Measurements from ENCODE around the gene KATNB1.
"Not testable (repeated sequence)": the region's sequence is repeated elsewhere in the genome, so short reads cannot be mapped to it uniquely, and the experiment has no call there.

The KATNB1 gene

GRCh38 chr16:57739756-57740422, 4.3 kb downstream of the KATNB1 start:
- Histone ChIP-seq H3K4me1 (ENCODE audit: control insufficient read depth, insufficient read depth, low read length) (peaks cover 15% of the 10 kb centered on the region), H3K27me3 (ENCODE audit: control insufficient read depth, insufficient read depth, low read length) (no peaks in the 10 kb centered on the region), H3K4me3 (ENCODE audit: low read length) (no peak overlapping the region), H3K36me3 (ENCODE audit: insufficient read depth, low read length) (peaks cover 3% of the 10 kb centered on the region), H3K9me3 (replicated peaks; ENCODE audit: low read length) (no peaks in the 10 kb centered on the region), H3K4me2 (ENCODE audit: low read length) (no peak overlapping the region), H3K9ac (ENCODE audit: low read depth, low read length) (no peak overlapping the region)

- no peak overlapping the region for H3K4me3 ChIP-seq (ENCODE audit: low read length)
- peaks cover 3% of the 10 kb centered on the region for H3K36me3 ChIP-seq (ENCODE audit: insufficient read depth, low read length)
- H3K4me1 ChIP-seq (ENCODE audit: control insufficient read depth, insufficient read depth, low read length), result peaks cover 15% of the 10 kb centered on the region
- no peak overlapping the region for H3K4me2 ChIP-seq (ENCODE audit: low read length)
- no peaks in the 10 kb centered on the region for H3K27me3 ChIP-seq (ENCODE audit: control insufficient read depth, insufficient read depth, low read length)
- H3K9ac ChIP-seq (ENCODE audit: low read depth, low read length), result no peak overlapping the region
- H3K9me3 ChIP-seq (replicated peaks; ENCODE audit: low read length), result no peaks in the 10 kb centered on the region
These were observed 5.0 kb downstream of the KATNB1 start for GRCh38 chr16:57740423-57741071.

- Histone ChIP-seq H3K4me1 (ENCODE audit: control insufficient read depth, insufficient read depth, low read length) (peaks cover 6% of the 10 kb centered on the region), H3K27me3 (ENCODE audit: control insufficient read depth, insufficient read depth, low read length) (no peaks in the 10 kb centered on the region), H3K9ac (ENCODE audit: low read depth, low read length) (no peak overlapping the region), H3K9me3 (replicated peaks; ENCODE audit: low read length) (no peaks in the 10 kb centered on the region), H3K4me2 (ENCODE audit: low read length) (no peak overlapping the region), H3K4me3 (ENCODE audit: low read length) (no peak overlapping the region), H3K36me3 (ENCODE audit: insufficient read depth, low read length) (peaks cover 3% of the 10 kb centered on the region)
These were observed 6.2 kb downstream of the KATNB1 start for GRCh38 chr16:57741660-57742191.

DNA sequence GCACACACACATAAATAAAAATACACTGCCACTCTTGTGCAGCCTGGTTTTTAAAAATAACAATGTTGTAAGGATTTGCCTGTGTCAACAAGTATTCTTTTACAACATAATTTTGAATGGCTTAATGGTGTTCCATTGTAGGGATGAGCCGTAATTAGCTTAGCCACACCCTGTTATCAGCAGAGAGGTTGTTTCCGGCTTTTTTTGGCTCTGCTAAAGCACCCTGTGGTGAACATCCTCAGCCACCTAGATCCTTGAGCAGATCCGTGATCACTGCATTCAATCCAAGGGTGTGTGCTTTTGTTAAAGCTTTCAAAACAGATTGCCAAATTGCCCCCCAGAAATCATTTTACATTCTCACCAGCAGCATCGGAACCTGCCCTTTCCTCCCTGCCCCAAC, 7.0 kb downstream of the KATNB1 start:
- Histone ChIP-seq H3K4me2 (ENCODE audit: low read length) (no peak overlapping the region), H3K4me3 (ENCODE audit: low read length) (no peak overlapping the region), H3K27me3 (ENCODE audit: control insufficient read depth, insufficient read depth, low read length) (no peaks in the 10 kb centered on the region), H3K9me3 (replicated peaks; ENCODE audit: low read length) (no peaks in the 10 kb centered on the region), H3K9ac (ENCODE audit: low read depth, low read length) (no peak overlapping the region), H3K4me1 (ENCODE audit: control insufficient read depth, insufficient read depth, low read length) (no peaks in the 10 kb centered on the region), H3K36me3 (ENCODE audit: insufficient read depth, low read length) (peaks cover 3% of the 10 kb centered on the region)

GRCh38 chr16:57743458-57743857, 7.9 kb downstream of the KATNB1 start:
- Histone ChIP-seq H3K27me3 (ENCODE audit: control insufficient read depth, insufficient read depth, low read length) (no peaks in the 10 kb centered on the region), H3K9me3 (replicated peaks; ENCODE audit: low read length) (no peaks in the 10 kb centered on the region), H3K4me2 (ENCODE audit: low read length) (no peak overlapping the region), H3K9ac (ENCODE audit: low read depth, low read length) (no peak overlapping the region), H3K4me3 (ENCODE audit: low read length) (no peak overlapping the region), H3K4me1 (ENCODE audit: control insufficient read depth, insufficient read depth, low read length) (no peaks in the 10 kb centered on the region), H3K36me3 (ENCODE audit: insufficient read depth, low read length) (peaks cover 3% of the 10 kb centered on the region)

DNA sequence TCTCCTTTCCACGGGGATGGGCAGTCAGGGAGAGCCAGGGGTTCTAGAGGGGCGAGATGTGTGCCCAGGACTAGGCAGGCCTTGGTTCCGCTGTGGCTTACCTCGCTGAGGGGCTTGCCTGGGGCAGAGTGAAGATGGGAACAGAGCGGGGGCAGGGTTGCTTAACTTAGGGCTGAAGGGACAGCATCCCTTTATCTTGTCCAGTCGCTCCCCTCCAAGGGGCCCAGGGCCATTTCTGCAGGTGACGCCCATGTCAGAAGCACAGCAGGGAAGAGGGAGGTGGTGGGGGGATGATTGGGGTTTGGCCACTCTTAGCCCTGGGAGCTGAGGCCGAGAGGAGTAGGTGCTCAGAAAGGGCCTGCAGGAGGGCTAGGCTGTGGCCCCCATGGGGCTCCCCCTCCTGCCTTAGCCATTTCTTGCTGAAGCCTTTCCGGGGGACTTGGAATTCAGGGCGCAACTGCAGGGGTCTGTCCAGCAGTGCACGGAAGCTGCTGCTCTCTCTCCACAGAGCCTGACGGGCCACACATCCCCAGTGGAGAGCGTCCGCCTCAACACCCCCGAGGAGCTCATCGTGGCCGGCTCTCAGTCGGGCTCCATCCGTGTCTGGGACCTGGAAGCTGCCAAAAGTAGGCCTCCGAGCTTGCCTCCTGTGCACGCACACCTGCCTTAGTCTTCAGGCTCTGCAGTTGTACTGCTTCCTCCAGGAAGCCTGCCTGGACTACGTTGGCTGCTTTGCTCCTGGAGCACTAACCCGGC, 8.5 kb downstream of the KATNB1 start:
- Histone ChIP-seq H3K36me3 (ENCODE audit: insufficient read depth, low read length) (peaks cover 3% of the 10 kb centered on the region), H3K9ac (ENCODE audit: low read depth, low read length) (no peak overlapping the region), H3K9me3 (replicated peaks; ENCODE audit: low read length) (no peaks in the 10 kb centered on the region), H3K4me2 (ENCODE audit: low read length) (no peak overlapping the region), H3K4me3 (ENCODE audit: low read length) (no peak overlapping the region), H3K4me1 (ENCODE audit: control insufficient read depth, insufficient read depth, low read length) (no peaks in the 10 kb centered on the region), H3K27me3 (ENCODE audit: control insufficient read depth, insufficient read depth, low read length) (no peaks in the 10 kb centered on the region)

DNA sequence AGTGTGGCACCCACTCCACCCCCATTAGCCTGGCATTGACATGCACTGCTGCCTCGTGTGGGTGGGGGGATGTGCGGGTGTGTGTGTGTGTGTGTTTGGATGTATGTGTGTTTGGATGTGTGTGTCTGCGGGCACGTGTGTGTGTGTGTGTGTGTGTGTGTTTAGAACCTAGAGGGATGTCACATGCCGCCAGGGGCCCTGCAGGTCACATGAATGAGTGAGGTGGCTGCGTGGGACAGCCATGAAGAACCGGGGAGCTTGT, 9.0 kb downstream of the KATNB1 start:
- H3K9ac ChIP-seq (ENCODE audit: low read depth, low read length), result no peak overlapping the region
- no peaks in the 10 kb centered on the region for H3K4me1 ChIP-seq (ENCODE audit: control insufficient read depth, insufficient read depth, low read length)
- H3K9me3 ChIP-seq (replicated peaks; ENCODE audit: low read length), result no peaks in the 10 kb centered on the region
- no peaks in the 10 kb centered on the region for H3K27me3 ChIP-seq (ENCODE audit: control insufficient read depth, insufficient read depth, low read length)
- H3K4me3 ChIP-seq (ENCODE audit: low read length), result no peak overlapping the region
- no peak overlapping the region for H3K4me2 ChIP-seq (ENCODE audit: low read length)
- H3K36me3 ChIP-seq (ENCODE audit: insufficient read depth, low read length), result peaks cover 3% of the 10 kb centered on the region

GRCh38 chr16:57745768-57746167, 10.2 kb downstream of the KATNB1 start:
- Histone ChIP-seq H3K27me3 (ENCODE audit: control insufficient read depth, insufficient read depth, low read length) (no peaks in the 10 kb centered on the region), H3K36me3 (ENCODE audit: insufficient read depth, low read length) (peaks cover 3% of the 10 kb centered on the region), H3K9ac (ENCODE audit: low read depth, low read length) (no peak overlapping the region), H3K4me2 (ENCODE audit: low read length) (no peak overlapping the region), H3K4me1 (ENCODE audit: control insufficient read depth, insufficient read depth, low read length) (no peaks in the 10 kb centered on the region), H3K9me3 (replicated peaks; ENCODE audit: low read length) (no peaks in the 10 kb centered on the region), H3K4me3 (ENCODE audit: low read length) (no peak overlapping the region)

GRCh38 chr16:57746316-57746715, 10.7 kb downstream of the KATNB1 start:
- H3K36me3 ChIP-seq (ENCODE audit: insufficient read depth, low read length); H3K9ac ChIP-seq (ENCODE audit: low read depth, low read length); H3K4me1 ChIP-seq (ENCODE audit: control insufficient read depth, insufficient read depth, low read length); H3K27me3 ChIP-seq (ENCODE audit: control insufficient read depth, insufficient read depth, low read length); H3K4me3 ChIP-seq (ENCODE audit: low read length); H3K4me2 ChIP-seq (ENCODE audit: low read length); H3K9me3 ChIP-seq (replicated peaks; ENCODE audit: low read length): not testable (repeated sequence)

DNA sequence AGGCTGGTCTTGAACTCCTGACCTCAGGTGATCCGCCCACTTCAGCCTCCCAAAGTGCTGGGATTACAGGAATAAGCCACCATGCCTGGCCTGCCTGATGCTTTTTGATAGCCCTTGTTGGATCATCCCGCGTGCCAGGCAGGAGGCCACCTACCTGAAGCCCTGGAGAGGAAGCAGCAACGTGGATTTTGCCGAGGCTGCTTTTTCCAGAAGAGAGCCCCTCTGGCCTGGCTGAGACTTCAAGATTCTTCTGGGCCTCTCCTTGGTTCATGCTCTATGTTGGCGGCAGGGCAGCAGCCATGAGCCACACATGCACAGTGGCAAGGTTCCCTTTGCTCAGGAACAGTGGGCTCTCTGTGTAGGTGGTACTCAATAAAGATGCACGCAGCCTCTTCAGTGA, 11.5 kb downstream of the KATNB1 start:
- Histone ChIP-seq H3K36me3 (ENCODE audit: insufficient read depth, low read length) (peaks cover 3% of the 10 kb centered on the region), H3K9ac (ENCODE audit: low read depth, low read length) (no peak overlapping the region), H3K4me3 (ENCODE audit: low read length) (no peak overlapping the region), H3K4me1 (ENCODE audit: control insufficient read depth, insufficient read depth, low read length) (no peaks in the 10 kb centered on the region), H3K4me2 (ENCODE audit: low read length) (no peak overlapping the region), H3K27me3 (ENCODE audit: control insufficient read depth, insufficient read depth, low read length) (no peaks in the 10 kb centered on the region), H3K9me3 (replicated peaks; ENCODE audit: low read length) (no peaks in the 10 kb centered on the region)

GRCh38 chr16:57747496-57747895, 11.9 kb downstream of the KATNB1 start:
- Histone ChIP-seq H3K4me3 (ENCODE audit: low read length) (no peak overlapping the region), H3K9ac (ENCODE audit: low read depth, low read length) (no peak overlapping the region), H3K4me1 (ENCODE audit: control insufficient read depth, insufficient read depth, low read length) (no peaks in the 10 kb centered on the region), H3K27me3 (ENCODE audit: control insufficient read depth, insufficient read depth, low read length) (no peaks in the 10 kb centered on the region), H3K36me3 (ENCODE audit: insufficient read depth, low read length) (peaks cover 3% of the 10 kb centered on the region), H3K9me3 (replicated peaks; ENCODE audit: low read length) (no peaks in the 10 kb centered on the region), H3K4me2 (ENCODE audit: low read length) (no peak overlapping the region)

Data from skeletal muscle satellite cell (primary cell).